Myocyte (in vitro differentiated cells): Measurements from ENCODE around the gene SECTM1. TPM values are rescaled to one million over a fixed set of nuclear protein-coding genes. Genes with fewer than 3 reads are reported as not detected.
"Not testable (repeated sequence)": the region's sequence is repeated elsewhere in the genome, so short reads cannot be mapped to it uniquely, and the experiment has no call there.

Source experiments
- DNase-seq: peaks from one replicate; pipeline ENCODE4 v3.0.0-alpha.2; 2012; ENCODE audit warnings: low read depth
- polyA plus RNA-seq: library from polyadenylated mRNA; unstranded; fragments of >200 nt; gene quantifications from one replicate; pipeline ENCODE4 v1.2.1, GENCODE V29; 2012; ENCODE audit warnings: missing spikeins
- total RNA-seq: library from RNA; depleted of rRNA; stranded (reverse); fragments of >200 nt; gene quantifications from 2 replicates; pipeline ENCODE4 v1.2.3, GENCODE V29; 2014

Gene SECTM1
- total RNA-seq, result 65.8 and 76.1 TPM in 2 replicates
- 5.2 TPM for polyA plus RNA-seq

- peak; percentile 72 for DNase-seq
Measured at GRCh38 chr17:82333279-82334171, at the start of gene SECTM1. Gene SECTM1 (minus strand): TSS chr17:82333766. CDS start chr17:82327240, 6,526 bp downstream.

- no peak for DNase-seq
Measured at GRCh38 chr17:82382933-82383255, 49.3 kb upstream of the SECTM1 start.

- DNase-seq, result not testable (repeated sequence)
Measured at GRCh38 chr17:82382220-82382932, 48.8 kb upstream of the SECTM1 start.

GRCh38 chr17:82381703-82382009 lies 48.1 kb upstream of the SECTM1 start:
- DNase-seq, result not testable (repeated sequence)

GRCh38 chr17:82380860-82381702 lies 47.5 kb upstream of the SECTM1 start:
- peak; percentile 74 for DNase-seq

GRCh38 chr17:82378741-82379021 lies 45.1 kb upstream of the SECTM1 start:
- no peak for DNase-seq

GRCh38 chr17:82377924-82378740 lies 44.6 kb upstream of the SECTM1 start:
- no peak for DNase-seq

- not testable (repeated sequence) for DNase-seq
Measured at GRCh38 chr17:82377294-82377693, 43.7 kb upstream of the SECTM1 start.

GRCh38 chr17:82376042-82376730 lies 42.6 kb upstream of the SECTM1 start:
- peak; percentile 31 for DNase-seq

- no peak for DNase-seq
Measured at GRCh38 chr17:82375359-82376041, 41.9 kb upstream of the SECTM1 start.

GRCh38 chr17:82374626-82375331 lies 41.2 kb upstream of the SECTM1 start:
- no peak for DNase-seq

- DNase-seq, result no peak
Measured at GRCh38 chr17:82373731-82374625, 40.4 kb upstream of the SECTM1 start.

- not testable (repeated sequence) for DNase-seq
Measured at GRCh38 chr17:82373072-82373452, 39.5 kb upstream of the SECTM1 start.

- DNase-seq, result peak; percentile 43
Measured at GRCh38 chr17:82372249-82373071, 38.9 kb upstream of the SECTM1 start.

- peak; percentile 71 for DNase-seq
Measured at GRCh38 chr17:82371333-82372248, 38.0 kb upstream of the SECTM1 start, which contains the start of gene UTS2R. Gene UTS2R (plus strand): TSS chr17:82371765. CDS start chr17:82374325, 2,560 bp downstream.
